Measurements from ENCODE around the gene IL22. TPM values are rescaled to one million over a fixed set of nuclear protein-coding genes. Genes with fewer than 3 reads are reported as not detected.

The IL22 gene
- total RNA-seq, 1 donor from 2014 or later = not detected

DNA sequence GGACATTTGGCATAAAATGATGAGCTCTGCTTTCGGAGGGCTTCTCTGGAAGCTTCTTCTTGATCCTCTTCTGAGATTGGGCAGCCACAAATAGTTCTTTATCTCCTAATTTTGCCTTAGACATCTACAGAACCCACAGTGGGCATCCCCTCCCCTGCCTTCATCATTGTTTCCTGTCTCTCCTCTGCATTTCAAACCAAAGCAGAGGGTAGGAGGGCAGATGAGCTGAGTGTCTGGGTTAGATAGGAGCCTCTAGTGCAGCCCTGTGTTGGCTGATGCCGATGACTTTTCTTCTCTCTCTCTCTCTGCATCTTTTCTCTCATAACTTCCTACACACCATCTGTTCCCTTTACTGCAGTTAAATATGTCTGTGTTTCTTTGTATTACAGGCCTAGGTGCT lies 19.3 kb downstream of the IL22 start:
- no peak for DNase-seq
- TF ChIP-seq CTCF (IDR thresholded peaks at IDR 0.05; ENCODE audit: partially characterized antibody, unreplicated experiment) = no peak
- peaks cover 4% of the 10 kb centered on the region for H3K4me1 Mint-ChIP-seq (ENCODE audit: low read depth, unreplicated experiment)
- H3K36me3 Mint-ChIP-seq (ENCODE audit: unreplicated experiment) = no peaks in the 10 kb centered on the region
- H3K4me3 Mint-ChIP-seq (ENCODE audit: unreplicated experiment) = no peak overlapping the region
- no peaks in the 10 kb centered on the region for H3K9me3 Mint-ChIP-seq (ENCODE audit: unreplicated experiment)
- no peaks in the 10 kb centered on the region for H3K27me3 Mint-ChIP-seq (ENCODE audit: unreplicated experiment)
- H3K27ac Mint-ChIP-seq (ENCODE audit: unreplicated experiment) = no peak overlapping the region

GRCh38 chr12:68233498-68233897 lies 19.9 kb downstream of the IL22 start:
- H3K36me3 Mint-ChIP-seq (ENCODE audit: unreplicated experiment) = no peaks in the 10 kb centered on the region
- H3K9me3 Mint-ChIP-seq (ENCODE audit: unreplicated experiment) = no peaks in the 10 kb centered on the region
- H3K4me3 Mint-ChIP-seq (ENCODE audit: unreplicated experiment) = no peak overlapping the region

DNA sequence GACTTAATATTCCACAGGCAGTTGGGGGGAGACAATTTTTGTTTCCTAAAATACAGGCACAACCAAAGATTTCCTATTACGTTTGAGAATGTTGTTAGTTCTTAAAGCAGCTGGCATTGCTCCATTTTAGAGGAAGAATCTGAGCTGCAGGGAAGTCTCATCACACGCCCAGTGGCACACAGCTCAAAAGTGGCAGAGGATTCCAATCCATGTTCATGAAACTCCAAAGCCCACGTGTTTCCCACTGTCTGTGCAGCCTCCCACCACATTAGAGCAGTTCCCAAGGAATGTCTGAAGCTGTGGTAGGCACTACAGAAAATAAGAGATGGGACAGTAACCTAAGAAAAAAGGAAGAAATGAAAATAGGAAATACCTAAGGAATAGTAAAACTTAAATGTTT lies 21.7 kb downstream of the IL22 start:
- no peaks in the 10 kb centered on the region for H3K9me3 Mint-ChIP-seq (ENCODE audit: unreplicated experiment)
- H3K27ac Mint-ChIP-seq (ENCODE audit: unreplicated experiment) = no peak overlapping the region
- no peaks in the 10 kb centered on the region for H3K36me3 Mint-ChIP-seq (ENCODE audit: unreplicated experiment)
- no peaks in the 10 kb centered on the region for H3K4me1 Mint-ChIP-seq (ENCODE audit: low read depth, unreplicated experiment)
- no peaks in the 10 kb centered on the region for H3K27me3 Mint-ChIP-seq (ENCODE audit: unreplicated experiment)
- H3K4me3 Mint-ChIP-seq (ENCODE audit: unreplicated experiment) = no peak overlapping the region
- no peak for DNase-seq
- TF ChIP-seq CTCF (IDR thresholded peaks at IDR 0.05; ENCODE audit: partially characterized antibody, unreplicated experiment) = no peak

More at GRCh38 chr12:68233498-68233897, 19.9 kb downstream of the IL22 start:
- Mint-ChIP-seq H3K27ac (ENCODE audit: unreplicated experiment) (no peak overlapping the region), H3K27me3 (ENCODE audit: unreplicated experiment) (no peaks in the 10 kb centered on the region), H3K4me1 (ENCODE audit: low read depth, unreplicated experiment) (peaks cover 4% of the 10 kb centered on the region)
- TF ChIP-seq CTCF (IDR thresholded peaks at IDR 0.05; ENCODE audit: partially characterized antibody, unreplicated experiment) = no peak
- DNase-seq = no peak

DNA sequence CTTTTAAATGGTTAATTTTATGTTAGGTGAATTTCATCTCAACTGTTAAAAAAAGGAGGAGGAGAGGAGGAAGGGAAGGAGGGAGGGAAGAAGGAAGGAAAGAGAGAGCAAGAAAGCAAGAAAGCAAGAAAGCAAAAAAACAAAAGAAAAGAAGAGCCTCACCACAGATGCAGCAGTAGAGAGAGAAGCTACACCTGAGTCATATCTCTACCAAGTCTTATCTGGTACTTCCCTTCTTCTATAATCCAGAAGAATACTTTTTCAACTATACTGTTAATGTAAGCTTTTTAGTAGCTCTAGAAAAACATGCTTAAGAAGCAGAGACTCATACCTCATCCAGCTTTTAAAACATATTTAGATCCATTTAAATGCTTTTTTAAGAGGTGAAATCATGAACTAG lies 22.2 kb downstream of the IL22 start:
- TF ChIP-seq CTCF (IDR thresholded peaks at IDR 0.05; ENCODE audit: partially characterized antibody, unreplicated experiment) = no peak
- Mint-ChIP-seq H3K4me3 (ENCODE audit: unreplicated experiment) (no peak overlapping the region), H3K9me3 (ENCODE audit: unreplicated experiment) (no peaks in the 10 kb centered on the region)

DNA sequence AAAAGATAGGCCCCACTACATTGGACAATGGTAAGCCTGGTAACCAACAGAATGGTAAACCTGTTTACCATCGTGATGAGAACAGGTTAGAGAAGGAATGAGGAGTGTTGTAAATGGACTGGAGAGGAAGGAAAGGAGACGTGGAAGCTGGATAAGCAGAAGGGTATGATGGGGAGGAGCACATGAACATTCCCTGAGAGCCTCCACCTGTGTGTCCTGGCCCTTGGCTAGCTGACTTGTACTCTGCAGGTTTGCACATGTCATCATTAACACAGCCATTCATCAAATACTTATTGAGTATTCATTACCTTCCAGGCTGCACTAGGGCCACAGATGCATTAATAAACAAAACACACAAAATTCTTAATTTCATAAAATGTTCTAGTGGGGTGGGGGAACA lies 23.4 kb downstream of the IL22 start:
- H3K27ac Mint-ChIP-seq (ENCODE audit: unreplicated experiment) = no peak overlapping the region
- H3K4me1 Mint-ChIP-seq (ENCODE audit: low read depth, unreplicated experiment) = no peaks in the 10 kb centered on the region
- no peak for DNase-seq
- H3K4me3 Mint-ChIP-seq (ENCODE audit: unreplicated experiment) = no peak overlapping the region
- H3K36me3 Mint-ChIP-seq (ENCODE audit: unreplicated experiment) = no peaks in the 10 kb centered on the region
- no peak for TF ChIP-seq CTCF (IDR thresholded peaks at IDR 0.05; ENCODE audit: partially characterized antibody, unreplicated experiment)
- no peaks in the 10 kb centered on the region for H3K9me3 Mint-ChIP-seq (ENCODE audit: unreplicated experiment)
- H3K27me3 Mint-ChIP-seq (ENCODE audit: unreplicated experiment) = no peaks in the 10 kb centered on the region

More for the DNA sequence above, 22.2 kb downstream of the IL22 start:
- Mint-ChIP-seq H3K4me1 (ENCODE audit: low read depth, unreplicated experiment) (no peaks in the 10 kb centered on the region), H3K36me3 (ENCODE audit: unreplicated experiment) (no peaks in the 10 kb centered on the region), H3K27ac (ENCODE audit: unreplicated experiment) (no peak overlapping the region), H3K27me3 (ENCODE audit: unreplicated experiment) (no peaks in the 10 kb centered on the region)
- DNase-seq = no peak

All from glutamatergic neuron (in vitro differentiated cells).